Stimulated activated CD4-positive, alpha-beta T cell treated with anti-CD3 and anti-CD28 coated beads, TNF-alpha, amount 100 ng/mL, for 48 hours (primary cell): ENCODE measurements around the gene RNF217.
"Not testable (repeated sequence)": the region's sequence is repeated elsewhere in the genome, so short reads cannot be mapped to it uniquely, and the experiment has no call there.

Source experiments
- DNase-seq, 3 donors: peaks; one replicate each; pipeline ENCODE4 v3.0.0-alpha.2; 2020; ENCODE audit warnings: low read depth in 3 of 3

RNF217 gene

DNA sequence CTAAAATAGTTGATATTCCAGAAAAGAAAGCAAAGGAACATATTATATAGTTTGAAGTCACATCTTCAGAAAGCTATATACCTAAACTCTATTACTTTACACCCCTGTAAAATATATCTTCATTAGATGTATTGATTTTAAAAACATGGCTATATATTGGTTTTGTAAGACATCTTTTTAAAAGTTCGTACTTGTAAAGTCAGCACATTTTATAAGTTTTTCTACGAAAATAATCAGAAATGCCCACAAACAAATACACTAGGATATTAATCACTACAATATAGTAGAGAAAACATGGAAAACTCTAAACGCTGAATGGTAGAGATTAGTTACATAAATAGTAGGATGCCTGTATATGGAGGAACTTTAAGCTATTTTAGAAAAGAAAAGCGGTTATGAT is 52.9 kb downstream of the RNF217 start:
- no peak for DNase-seq

DNA sequence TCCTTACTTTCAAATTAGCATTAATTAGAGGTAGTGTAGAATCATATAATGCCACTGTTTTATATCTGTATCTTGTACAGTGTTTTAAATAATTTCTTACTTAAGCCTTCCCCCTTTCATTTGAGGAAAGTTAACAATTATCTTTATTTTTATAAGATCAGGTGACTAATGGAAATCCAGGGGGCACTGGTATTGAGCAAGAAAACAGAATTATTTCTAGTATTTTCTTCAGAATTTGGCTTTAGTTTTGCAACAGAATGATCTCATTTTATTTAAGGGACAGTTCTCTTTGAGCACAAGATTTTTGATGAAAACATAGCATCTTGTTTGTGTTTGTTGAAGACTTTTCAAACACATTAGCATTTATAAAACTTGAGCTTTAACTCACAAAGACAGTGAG is 55.9 kb downstream of the RNF217 start:
- no peak for DNase-seq

DNA sequence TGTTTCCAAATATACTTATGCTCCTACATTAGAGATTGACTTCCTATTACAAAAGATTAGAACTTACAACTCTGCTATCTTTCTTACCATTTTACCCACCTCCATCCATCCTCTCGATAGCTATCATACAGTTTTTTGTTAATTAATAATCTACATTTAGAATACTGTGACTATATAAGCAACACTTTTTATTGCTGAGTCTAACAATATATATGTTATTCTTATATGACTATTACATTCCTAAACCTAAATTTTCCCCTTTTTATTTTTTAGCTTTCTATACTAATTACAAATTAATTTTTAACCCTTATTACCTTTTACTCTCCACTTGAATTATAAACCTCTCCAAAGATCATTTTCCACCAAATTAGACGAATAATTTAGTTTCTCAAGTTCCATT is 57.0 kb downstream of the RNF217 start:
- no peak for DNase-seq

DNA sequence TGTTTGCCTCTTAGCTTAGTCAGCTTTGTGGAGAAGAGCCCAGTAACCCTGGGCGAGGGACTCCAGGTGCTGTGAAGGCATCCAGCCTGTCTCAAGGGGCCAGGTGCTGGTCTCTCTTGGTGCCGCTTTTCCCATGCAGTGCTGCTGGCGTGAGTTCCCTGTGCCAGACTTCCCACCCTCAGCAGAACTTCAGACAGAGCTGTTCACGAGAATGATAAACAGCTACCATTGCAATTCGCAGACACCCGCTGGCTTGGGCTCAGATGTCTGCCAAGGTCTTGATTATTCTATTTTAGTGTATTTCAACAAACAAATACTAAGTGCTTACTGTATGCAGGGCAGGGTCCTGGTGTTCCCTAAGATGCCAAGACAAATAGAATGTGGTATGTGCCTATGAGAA is 57.7 kb downstream of the RNF217 start:
- no peak for DNase-seq

DNA sequence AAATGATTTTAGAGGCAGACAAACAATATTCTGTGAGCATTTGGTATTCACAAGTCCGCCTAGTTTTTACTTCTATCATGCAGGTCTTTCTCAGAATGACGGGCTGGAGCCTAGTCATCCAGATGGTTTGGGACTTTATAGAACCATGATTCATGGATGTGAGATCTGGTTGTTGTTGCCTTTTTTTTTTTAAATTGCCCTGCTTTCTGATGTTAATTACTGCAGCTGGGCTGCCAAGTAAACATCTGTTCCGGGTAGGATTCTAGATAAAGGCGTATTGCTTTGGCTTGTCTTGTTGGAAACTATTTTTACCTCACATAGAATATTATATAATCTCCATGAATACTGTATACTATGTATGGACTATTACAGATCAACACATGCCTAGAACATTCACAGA is 58.1 kb downstream of the RNF217 start:
- no peak for DNase-seq

DNA sequence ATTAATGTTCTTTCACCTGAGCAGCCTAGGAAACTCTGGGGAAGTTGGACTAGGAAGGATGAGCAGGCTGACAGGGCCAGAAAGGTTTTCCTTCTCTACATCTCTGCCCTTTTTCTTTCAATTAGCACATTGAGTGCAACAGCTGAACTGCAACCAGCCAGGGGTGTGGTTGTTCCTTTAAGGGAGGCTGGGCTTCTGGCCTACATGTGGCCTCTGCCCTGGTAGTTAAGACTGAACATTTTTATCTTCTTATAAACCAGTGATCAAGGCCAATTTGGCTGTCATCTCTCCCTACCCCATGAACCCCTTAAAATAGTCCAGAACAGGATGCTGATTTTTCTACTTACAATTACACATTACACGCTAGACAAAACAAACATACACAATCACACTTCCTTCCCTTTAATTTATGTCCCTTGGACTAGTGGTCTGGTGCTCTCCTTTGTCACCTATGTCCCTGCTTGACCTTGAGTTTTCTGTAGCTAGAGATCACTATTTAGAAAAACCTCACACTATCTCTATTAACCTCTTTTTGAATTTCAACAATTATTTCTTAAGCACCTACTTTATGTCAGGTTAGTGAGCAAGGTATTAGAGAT is 60.3 kb downstream of the RNF217 start:
- no peak for DNase-seq

DNA sequence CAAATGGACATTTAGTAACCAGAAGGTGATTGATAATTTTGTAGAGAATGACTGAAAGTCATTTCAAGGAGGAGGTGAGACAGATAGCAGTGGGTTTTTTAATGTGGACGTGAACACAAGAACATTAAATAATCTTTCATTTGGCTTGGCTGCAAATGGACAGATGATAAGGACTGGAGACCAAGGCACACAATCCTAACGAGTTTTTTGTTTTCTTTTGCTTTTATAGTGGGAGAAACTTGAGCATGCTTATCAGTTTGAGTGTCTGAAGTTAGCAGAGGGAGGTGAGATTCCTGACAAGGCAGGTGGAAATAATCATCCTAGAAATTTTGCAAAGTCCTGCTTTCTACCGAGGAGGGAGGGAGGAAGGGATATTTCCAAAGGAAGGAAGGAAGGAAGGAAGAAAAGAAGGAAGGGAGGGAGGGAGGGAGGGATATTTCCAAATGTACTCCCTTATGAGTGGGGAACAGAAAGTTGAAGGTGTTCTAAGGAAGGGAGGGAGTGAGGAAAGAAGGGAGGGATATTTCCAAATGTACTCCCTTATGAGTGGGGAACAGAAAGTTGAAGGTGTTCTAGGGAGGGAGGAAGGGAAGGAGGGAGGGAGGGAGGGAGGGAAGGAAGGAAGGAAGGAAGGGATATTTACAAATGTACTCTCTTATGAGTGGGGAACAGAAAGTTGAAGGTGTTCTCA is 63.1 kb downstream of the RNF217 start:
- no peak for DNase-seq

DNA sequence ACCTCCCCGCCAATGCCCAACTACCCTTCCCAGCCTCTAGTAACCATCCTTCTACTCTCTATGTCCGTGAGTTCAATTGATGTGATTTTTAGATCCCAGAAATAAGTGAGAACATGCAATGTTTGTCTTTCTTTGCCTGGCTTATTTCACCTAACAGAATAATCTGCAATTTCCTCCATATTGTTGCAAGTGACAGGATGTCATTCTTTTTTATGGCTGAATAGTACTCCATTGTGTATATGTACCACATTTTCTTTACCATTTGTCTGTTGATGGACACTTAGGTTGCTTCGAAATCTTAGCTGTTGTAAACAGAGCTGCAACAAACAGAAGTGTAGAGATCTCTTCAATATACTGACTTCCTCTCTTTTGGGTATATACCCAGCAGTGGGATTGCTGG is 65.0 kb downstream of the RNF217 start:
- no peak for DNase-seq

DNA sequence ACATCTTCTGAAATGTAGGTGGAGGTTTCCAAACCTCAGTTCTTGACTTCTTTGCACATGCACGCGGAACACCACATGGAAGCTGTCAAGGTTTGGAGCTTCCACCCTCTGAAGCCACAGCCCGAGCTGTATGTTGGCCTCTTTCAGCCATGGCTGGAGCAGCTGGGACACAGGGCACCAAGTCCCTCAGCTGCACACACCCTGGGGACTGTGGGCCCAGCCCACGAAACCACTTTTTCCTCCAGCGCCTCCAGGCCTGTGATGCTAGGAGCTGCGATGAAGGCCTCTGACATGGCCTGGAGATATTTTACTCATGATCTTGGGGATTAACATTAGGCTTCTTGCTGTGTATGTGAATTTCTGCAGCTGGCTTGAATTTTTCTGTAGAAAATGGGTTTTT is 68.7 kb downstream of the RNF217 start:
- DNase-seq, result no peak

DNA sequence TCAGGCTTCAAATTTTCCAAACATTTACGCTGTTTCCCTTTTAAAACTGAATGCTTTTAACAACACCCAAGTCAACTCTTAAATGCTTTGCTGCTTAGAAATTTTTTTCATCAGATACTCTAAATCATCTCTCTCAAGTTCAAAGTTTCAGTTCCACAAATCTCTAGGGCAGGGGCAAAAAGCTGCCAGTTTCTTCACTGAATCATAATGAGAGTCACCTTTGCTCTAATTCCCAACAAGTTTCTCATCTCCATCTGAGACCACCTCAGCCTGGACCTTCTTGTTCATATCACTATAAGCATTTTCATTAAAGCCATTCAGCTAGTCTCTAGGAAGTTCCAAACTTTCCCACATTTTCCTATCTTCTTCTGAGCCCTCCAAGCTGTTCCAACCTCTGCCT is 69.1 kb downstream of the RNF217 start:
- no peak for DNase-seq

DNA sequence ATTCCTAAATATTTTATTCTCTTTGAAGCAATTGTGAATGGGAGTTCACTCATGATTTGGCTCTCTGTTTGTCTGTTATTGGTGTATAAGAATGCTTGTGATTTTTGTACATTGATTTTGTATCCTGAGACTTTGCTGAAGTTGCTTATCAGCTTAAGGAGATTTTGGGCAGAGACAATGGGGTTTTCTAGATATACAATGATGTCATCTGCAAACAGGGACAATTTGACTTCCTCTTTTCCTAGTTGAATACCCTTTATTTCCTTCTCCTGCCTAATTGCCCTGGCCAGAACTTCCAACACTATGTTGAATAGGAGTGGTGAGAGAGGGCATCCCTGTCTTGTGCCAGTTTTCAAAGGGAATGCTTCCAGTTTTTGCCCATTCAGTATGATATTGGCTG is 72.7 kb downstream of the RNF217 start:
- not testable (repeated sequence) for DNase-seq

DNA sequence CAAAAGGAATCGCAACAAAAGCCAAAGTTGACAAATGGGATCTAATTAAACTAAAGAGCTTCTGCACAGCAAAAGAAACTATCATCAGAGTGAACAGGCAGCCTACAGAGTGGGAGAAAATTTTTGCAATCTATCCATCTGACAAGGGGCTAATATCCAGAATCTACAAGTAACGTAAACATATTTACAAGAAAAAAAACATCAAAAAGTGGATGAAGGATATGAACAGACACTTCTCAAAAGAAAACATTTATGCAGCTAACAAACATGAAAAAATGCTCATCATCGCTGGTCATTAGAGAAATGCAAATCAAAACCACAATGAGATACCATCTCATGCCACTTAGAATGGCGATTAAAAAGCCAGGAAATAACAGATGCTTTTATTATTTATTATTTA is 74.2 kb downstream of the RNF217 start:
- not testable (repeated sequence) for DNase-seq

DNA sequence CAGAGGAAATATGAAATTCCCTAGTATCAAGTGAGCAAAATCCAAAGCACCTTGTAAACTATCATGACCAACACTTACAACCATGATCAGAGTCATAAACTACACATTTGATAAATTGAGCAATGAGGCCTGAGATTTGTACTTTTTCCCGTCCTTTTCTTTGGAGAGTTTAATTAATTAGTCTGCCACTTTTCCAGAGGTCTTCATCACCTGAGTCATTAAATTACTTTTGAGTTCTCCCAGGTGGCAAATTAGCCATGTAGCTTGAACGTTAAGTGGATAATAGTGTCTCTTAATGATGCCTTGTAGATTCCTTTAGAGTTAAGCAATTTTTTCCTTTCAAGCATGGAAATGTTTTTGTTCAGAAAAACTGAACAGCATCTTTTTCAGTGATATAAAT is 75.6 kb downstream of the RNF217 start:
- DNase-seq, result no peak

DNA sequence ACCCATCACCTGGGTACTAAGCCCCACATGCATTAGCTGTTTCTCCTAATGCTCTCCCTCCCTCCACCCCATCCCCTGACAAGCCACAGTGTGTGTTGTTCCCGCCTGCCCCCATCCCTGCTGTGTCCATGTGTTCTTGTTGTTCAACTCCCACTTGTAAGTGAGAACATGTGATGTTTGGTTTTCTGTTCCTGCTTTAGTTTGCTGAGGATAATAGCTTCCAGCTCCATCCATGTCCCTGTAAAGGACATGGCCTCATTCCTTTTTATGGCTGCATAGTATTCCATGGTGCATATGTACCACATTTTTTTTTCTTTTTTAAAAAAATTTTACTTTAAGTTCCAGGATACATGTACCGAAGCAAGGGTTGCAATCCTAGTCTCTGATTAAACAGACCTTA is 76.7 kb downstream of the RNF217 start:
- DNase-seq, result no peak

DNA sequence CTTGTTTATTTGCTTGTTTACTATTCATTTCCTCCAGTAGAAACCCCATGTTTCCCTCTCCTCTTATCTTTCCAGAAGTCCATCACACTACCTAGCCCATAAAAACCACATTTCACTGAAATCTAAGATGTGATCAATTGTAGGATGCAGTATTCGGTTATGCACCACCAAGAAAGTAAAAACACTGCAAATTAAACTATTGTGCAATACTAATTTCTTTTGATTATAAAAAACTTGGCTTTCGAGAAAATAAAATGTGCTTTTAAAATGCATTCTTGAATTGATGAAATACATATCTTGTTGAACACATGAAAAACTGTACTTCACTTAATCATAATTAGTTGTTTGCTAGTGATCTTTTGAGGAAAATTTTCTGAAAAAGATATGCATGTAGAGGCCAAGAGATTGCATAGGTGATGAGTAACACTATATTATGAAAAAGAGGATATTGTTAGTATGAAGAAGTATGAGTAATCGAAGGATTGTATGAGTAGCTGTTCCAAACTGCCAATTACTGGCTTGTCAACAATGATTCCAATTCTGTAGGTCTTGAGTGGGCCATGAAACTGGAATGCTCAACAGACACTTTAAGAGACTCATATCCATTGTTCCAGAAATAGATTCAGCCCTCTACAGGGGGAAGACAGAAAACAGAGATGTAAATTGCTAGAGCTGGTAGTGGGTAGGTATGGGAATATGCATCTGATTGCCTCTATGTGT is 79.7 kb downstream of the RNF217 start:
- DNase-seq, result no peak

DNA sequence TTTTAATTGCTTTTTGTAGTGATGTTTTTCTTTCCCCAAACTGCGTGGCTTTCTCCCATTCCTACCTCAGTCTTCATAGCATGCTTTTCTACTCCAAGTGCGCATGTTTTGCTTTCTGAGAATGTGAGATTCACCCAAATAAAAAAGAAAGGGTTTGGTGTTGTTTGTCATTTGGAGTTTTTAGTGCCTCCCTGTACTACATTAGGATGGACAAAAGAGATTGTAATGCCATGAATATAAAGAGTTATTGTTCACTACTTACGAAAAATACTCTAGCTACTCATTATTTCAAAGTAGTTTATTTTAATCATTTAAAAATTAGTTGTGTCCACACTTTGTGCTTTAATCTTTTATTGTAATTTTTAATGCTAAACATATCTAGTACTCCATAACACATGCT is 81.8 kb downstream of the RNF217 start:
- no peak for DNase-seq

DNA sequence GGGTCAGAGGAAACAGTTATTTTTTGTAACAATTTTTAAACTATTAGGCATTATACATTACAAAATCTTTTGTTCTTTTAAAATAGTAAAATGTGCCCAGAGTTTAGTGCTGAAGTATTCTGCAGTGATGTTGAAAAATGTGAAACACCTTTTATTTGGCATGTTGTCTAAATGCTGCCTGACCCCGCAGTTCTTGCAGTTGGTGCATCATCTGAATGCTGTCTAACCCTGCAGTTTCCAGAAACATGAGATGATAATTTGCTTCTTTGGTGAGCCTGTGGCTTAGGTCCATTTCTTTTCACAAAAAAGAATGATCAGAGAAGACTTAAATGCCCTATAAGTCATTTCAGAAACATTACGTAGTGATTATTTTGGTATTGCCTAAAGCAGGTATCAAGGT is 82.4 kb downstream of the RNF217 start:
- DNase-seq, result no peak

DNA sequence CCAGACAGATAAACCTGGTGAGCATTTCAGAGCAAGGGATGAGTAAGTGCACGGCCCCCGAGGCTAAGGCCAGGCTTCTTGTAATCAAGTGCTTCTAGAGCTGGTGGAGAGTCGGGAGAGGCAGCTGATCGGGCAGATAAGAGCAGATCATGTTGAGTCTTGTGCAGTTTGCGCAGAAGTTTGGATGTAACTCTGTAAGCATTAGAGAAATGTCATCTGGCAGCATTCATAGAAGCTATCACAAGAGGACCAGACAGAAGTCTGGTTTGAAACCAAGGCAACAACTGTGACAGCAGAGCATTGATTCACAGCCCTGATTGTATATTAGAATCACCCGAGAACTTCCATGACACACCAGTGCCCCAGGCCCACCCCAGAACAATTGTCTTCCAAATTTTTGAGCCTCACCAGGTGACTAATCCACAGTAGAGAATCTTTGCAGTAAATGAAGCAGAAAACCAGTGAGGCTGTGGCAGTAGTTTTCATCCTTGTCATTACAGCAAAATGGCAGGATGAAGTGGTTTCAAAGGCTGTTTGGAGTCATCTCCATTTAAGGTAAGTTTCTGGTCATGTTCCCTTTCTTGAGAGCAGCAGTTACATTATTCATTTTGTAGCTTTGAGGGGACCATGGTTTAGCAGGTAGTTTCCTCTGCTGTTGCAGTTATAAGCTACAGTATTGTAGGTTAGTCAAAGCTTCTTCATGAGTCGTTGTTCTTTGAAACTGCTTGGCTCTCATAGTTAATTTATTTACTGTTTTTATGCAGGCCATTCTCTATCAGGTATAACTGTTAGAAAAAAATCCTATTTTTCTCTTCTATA is 84.1 kb downstream of the RNF217 start:
- DNase-seq, result no peak

DNA sequence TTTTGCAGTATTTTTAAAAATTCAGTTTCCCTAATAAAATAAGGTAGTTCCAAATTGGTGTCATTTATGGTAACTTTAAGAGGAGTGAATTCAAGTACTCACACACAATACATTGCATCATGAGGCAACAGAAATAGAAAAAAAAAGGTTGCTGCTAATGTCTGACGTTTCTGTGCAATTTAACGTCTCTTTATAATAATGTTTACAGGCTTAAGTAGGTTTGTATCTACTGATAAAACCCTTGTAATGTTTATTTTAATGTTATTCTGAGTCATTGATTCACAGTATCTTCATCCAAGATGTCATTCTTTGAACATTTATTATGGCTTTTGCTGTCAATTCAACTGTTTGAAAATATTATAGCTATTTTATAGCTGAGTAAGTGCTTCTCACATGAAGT is 86.0 kb downstream of the RNF217 start:
- DNase-seq, result no peak

DNA sequence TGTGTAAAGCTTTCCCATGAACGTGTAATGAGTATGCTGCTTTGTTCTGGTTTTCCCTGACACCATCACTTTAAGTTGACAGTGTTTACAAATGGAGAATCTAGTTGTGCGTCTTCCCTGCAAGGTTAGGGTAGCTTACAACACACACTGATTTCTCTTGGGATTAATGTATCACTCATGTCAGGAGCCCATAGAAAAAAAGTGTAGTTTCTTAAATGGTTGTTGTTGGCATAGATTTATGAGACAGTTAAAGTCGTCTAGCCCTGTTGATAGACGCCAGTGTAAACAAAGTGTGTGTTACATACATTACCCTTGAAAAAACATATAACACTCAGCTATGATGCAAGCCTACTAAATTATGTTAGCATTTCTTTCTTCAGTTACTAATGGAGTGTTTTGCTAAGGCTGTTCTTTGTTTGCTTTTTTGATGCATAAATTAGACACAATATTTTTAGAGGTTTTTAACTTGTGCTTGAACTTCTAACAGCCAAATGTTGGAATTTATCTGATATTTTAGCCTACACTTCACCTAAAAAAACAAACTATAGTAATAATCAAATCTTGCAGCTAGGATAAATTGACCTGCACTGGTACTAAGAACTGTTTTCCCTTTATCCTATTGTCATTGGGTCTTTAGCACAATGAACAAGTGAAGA is 88.6 kb downstream of the RNF217 start:
- no peak for DNase-seq

DNA sequence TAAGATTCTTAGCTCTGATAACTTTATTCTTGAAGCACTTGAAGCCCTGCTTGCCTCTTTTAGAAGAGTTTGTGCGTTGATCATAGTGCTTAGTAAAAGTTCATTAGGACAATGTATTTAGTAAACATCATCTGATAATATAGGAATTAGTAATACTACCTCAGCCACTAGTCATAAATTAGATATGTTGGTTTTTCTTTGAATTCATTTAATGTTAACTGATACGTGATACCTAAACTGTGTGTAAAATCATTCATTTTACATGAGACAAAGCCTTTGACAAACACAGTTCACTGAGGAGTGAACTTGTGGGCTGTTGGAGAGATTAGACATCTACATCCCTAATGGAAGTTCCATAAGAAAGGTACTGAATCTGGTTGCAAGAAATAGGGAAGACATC is 91.6 kb downstream of the RNF217 start:
- no peak for DNase-seq

DNA sequence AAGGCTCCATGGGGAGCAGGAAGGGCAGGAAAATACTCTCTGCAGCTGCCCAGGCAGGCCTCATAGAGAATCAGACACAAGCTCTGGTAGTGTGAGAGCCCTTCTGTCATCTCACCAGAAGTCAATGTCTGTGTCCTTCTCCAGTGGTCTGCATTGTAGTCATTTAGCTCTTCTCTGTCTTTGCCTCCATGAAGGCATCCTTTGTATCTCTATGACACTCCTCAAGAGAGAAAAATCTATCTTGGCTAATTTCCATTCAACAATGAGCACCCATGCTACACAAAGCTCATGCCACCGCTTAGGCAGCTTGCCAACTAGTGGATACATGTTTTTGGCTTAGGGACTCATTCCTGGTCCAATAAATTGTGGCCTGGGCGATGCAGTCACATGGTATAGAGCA is 92.1 kb downstream of the RNF217 start:
- no peak for DNase-seq
